GM18951 (cell line): ENCODE results near the gene ZFYVE28.

ENCODE experiments used
- POLR2A ChIP-seq: IDR thresholded peaks from 4 replicates; pipeline ENCODE4 v1.6.1; 2011; ENCODE audit warnings: mild to moderate bottlenecking; ENCODE audit not compliant: insufficient read length, insufficient read depth; ENCODE audit errors: extremely low read depth
- in situ Hi-C: fragments of 300-500 bp; cut with MboI; formaldehyde crosslinking; loops from one replicate; pipeline ENCODE4 v1.12.0; 2022; ENCODE audit warnings: low sequenced_read_pairs, mixed read lengths, inconsistent platforms; ENCODE audit not compliant: unreplicated experiment

The ZFYVE28 gene

GRCh38 chr4:2451821-2452785 lies 33.7 kb upstream of the ZFYVE28 start:
- in situ Hi-C loops = no loop called here
- no peak for TF ChIP-seq POLR2A

- in situ Hi-C loops = no loop called here
These were observed 32.6 kb upstream of the ZFYVE28 start for GRCh38 chr4:2451036-2451520.

GRCh38 chr4:2450394-2451035 lies 32.1 kb upstream of the ZFYVE28 start:
- in situ Hi-C loops = no loop called here
- TF ChIP-seq POLR2A = no peak

More at GRCh38 chr4:2451036-2451520, 32.6 kb upstream of the ZFYVE28 start:
- no peak for TF ChIP-seq POLR2A

- in situ Hi-C loops = no loop called here
- TF ChIP-seq POLR2A = no peak
These were observed 31.3 kb upstream of the ZFYVE28 start for GRCh38 chr4:2449511-2450392.

- in situ Hi-C loops = no loop called here
- TF ChIP-seq POLR2A = no peak
These were observed 30.6 kb upstream of the ZFYVE28 start for GRCh38 chr4:2449051-2449450.

GRCh38 chr4:2448589-2448988 lies 30.1 kb upstream of the ZFYVE28 start:
- in situ Hi-C loops = no loop called here

GRCh38 chr4:2446656-2447564 lies 28.5 kb upstream of the ZFYVE28 start:
- in situ Hi-C loops = no loop called here
- no peak for TF ChIP-seq POLR2A

More at GRCh38 chr4:2448589-2448988, 30.1 kb upstream of the ZFYVE28 start:
- no peak for TF ChIP-seq POLR2A

GRCh38 chr4:2445571-2445970 lies 27.1 kb upstream of the ZFYVE28 start:
- TF ChIP-seq POLR2A = no peak
- in situ Hi-C loops = no loop called here

GRCh38 chr4:2445130-2445529 lies 26.7 kb upstream of the ZFYVE28 start:
- in situ Hi-C loops = no loop called here
- TF ChIP-seq POLR2A = no peak

- in situ Hi-C loops = no loop called here
- TF ChIP-seq POLR2A = no peak
These were observed 25.7 kb upstream of the ZFYVE28 start for GRCh38 chr4:2443956-2444740.

GRCh38 chr4:2443061-2443730 lies 24.8 kb upstream of the ZFYVE28 start:
- in situ Hi-C loops = no loop called here
- TF ChIP-seq POLR2A = no peak
